ENCODE results near the gene CCIN.

GRCh38 chr9:36135741-36136271 lies 33.4 kb upstream of the CCIN start:
- TF ChIP-seq CTCF (IDR thresholded peaks at IDR 0.05) (no peak), EP300 (IDR thresholded peaks at IDR 0.05; ENCODE audit: borderline replicate concordance in 1 of 2, low read depth in 1 of 2, low read length in 1 of 2) (no peak), RCOR1 (IDR thresholded peaks at IDR 0.05; ENCODE audit: low read length) (no peak), NRF1 (IDR thresholded peaks at IDR 0.05; ENCODE audit: low read depth, low read length) (no peak), MAX (IDR thresholded peaks at IDR 0.05; ENCODE audit: low read depth) (no peak), NFIC (IDR thresholded peaks at IDR 0.05; ENCODE audit: borderline replicate concordance) (no peak), POLR2AphosphoS5 (IDR thresholded peaks at IDR 0.05; ENCODE audit: low read depth, low read length) (no peak), JUND (IDR thresholded peaks at IDR 0.05) (no peak), YY1 (IDR thresholded peaks at IDR 0.05; ENCODE audit: low read depth) (no peak), TAF1 (IDR thresholded peaks at IDR 0.05; ENCODE audit: borderline replicate concordance, low read depth, low read length) (no peak), TCF12 (IDR thresholded peaks at IDR 0.05) (no peak), GATA2 (CRISPR knock-in tag; IDR thresholded peaks at IDR 0.05) (no peak)
- TF ChIP-seq, protein P1, sequence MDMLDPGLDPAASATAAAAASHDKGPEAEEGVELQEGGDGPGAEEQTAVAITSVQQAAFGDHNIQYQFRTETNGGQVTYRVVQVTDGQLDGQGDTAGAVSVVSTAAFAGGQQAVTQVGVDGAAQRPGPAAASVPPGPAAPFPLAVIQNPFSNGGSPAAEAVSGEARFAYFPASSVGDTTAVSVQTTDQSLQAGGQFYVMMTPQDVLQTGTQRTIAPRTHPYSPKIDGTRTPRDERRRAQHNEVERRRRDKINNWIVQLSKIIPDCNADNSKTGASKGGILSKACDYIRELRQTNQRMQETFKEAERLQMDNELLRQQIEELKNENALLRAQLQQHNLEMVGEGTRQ (IDR thresholded peaks at IDR 0.05; ENCODE audit: borderline replicate concordance, low read depth, low read length), result no peak

All from SK-N-SH (cell line).